Testis (tissue), 2 donors: ENCODE data around the gene SCO1.

ENCODE experiments used
- CTCF ChIP-seq, 3 experiments: fragments of 450-650 bp in 2 of 3; fragments of 200-600 bp in 1 of 3; sonication (generic) in 1 of 3; IDR thresholded peaks; one replicate each; pipeline ENCODE4 v1.5.1; 2016 to 2019; ENCODE audit warnings: antibody characterized with exemption in 3 of 3, mild to moderate bottlenecking in 2 of 3, moderate library complexity in 1 of 3
- POLR2A ChIP-seq: fragments of 450-650 bp; IDR thresholded peaks from one replicate; pipeline ENCODE4 v1.6.1; 2017; ENCODE audit warnings: antibody characterized with exemption, mild to moderate bottlenecking, moderate library complexity

GRCh38 chr17:10648381-10648780, 49.0 kb downstream of the SCO1 start:
- TF ChIP-seq CTCF (IDR thresholded peaks at IDR 0.05), result no peak
- TF ChIP-seq POLR2A, result no peak
